Trophoblast cell (in vitro differentiated cells and primary cell): ENCODE results near the gene PPIB.
"Not testable (repeated sequence)": the region's sequence is repeated elsewhere in the genome, so short reads cannot be mapped to it uniquely, and the experiment has no call there.

ENCODE experiments used
- DNase-seq, 2 donors: peaks; one replicate each; pipeline ENCODE4 v3.0.0-alpha.2; 2016
- H2AFZ ChIP-seq: 2 replicates; pipeline ENCODE4 v1.6.1; 2013; ENCODE audit warnings: low read length, moderate library complexity, mild to moderate bottlenecking; ENCODE audit not compliant: insufficient read depth, poor library complexity
- H2AK5ac ChIP-seq: 2 replicates; pipeline ENCODE4 v1.6.1; 2013; ENCODE audit warnings: mild to moderate bottlenecking, low read length
- H2BK120ac ChIP-seq: 2 replicates; pipeline ENCODE4 v1.6.1; 2013; ENCODE audit warnings: low read length, mild to moderate bottlenecking, moderate library complexity; ENCODE audit not compliant: insufficient read depth, poor library complexity
- H2BK12ac ChIP-seq: 2 replicates; pipeline ENCODE4 v1.6.1; 2013; ENCODE audit warnings: mild to moderate bottlenecking, low read length, moderate library complexity
- H2BK5ac ChIP-seq: 2 replicates; pipeline ENCODE4 v1.6.1; 2013; ENCODE audit warnings: low read length, low read depth, moderate library complexity, mild to moderate bottlenecking; ENCODE audit not compliant: poor library complexity
- H3K14ac ChIP-seq: 2 replicates; pipeline ENCODE4 v1.6.1; 2013; ENCODE audit warnings: mild to moderate bottlenecking, low read length
- H3K18ac ChIP-seq: 2 replicates; pipeline ENCODE4 v1.6.1; 2013; ENCODE audit warnings: mild to moderate bottlenecking, low read length
- H3K23ac ChIP-seq: 2 replicates; pipeline ENCODE4 v1.6.1; 2013; ENCODE audit warnings: low read length
- H3K27ac ChIP-seq: 2 replicates; pipeline ENCODE4 v1.5.1; 2013; ENCODE audit warnings: low read depth, mild to moderate bottlenecking, inconsistent platforms, low read length, moderate library complexity
- H3K27me3 ChIP-seq: 2 replicates; pipeline ENCODE4 v1.6.1; 2013; ENCODE audit warnings: inconsistent platforms, mild to moderate bottlenecking, low read length, moderate library complexity; ENCODE audit not compliant: insufficient read depth
- H3K36me3 ChIP-seq, 2 experiments: 1 replicate in 1 of 2; 2 replicates in 1 of 2; pipeline ENCODE4 v1.6.1; 2013; ENCODE audit warnings: low read length in 2 of 2, mild to moderate bottlenecking in 2 of 2, moderate library complexity in 1 of 2; ENCODE audit not compliant: insufficient read depth in 2 of 2, control insufficient read depth in 1 of 2
- H3K4ac ChIP-seq: 2 replicates; pipeline ENCODE4 v1.6.1; 2013; ENCODE audit warnings: low read depth, mild to moderate bottlenecking, low read length, moderate library complexity
- H3K4me1 ChIP-seq, 2 experiments: 1 replicate in 1 of 2; 2 replicates in 1 of 2; pipeline ENCODE4 v1.6.1; 2013; ENCODE audit warnings: low read length in 2 of 2, mild to moderate bottlenecking in 2 of 2, moderate library complexity in 1 of 2; ENCODE audit not compliant: insufficient read depth in 2 of 2, control insufficient read depth in 1 of 2
- H3K4me2 ChIP-seq: 2 replicates; pipeline ENCODE4 v1.6.1; 2013; ENCODE audit warnings: inconsistent platforms, mild to moderate bottlenecking, low read length, moderate library complexity
- H3K4me3 ChIP-seq: 2 replicates; pipeline ENCODE4 v1.5.1; 2013; ENCODE audit warnings: mild to moderate bottlenecking, low read depth, low read length, inconsistent platforms
- H3K79me1 ChIP-seq: one replicate; pipeline ENCODE4 v1.6.1; 2013; ENCODE audit warnings: low read length
- H3K79me2 ChIP-seq: 2 replicates; pipeline ENCODE4 v1.6.1; 2013; ENCODE audit warnings: low read length, mild to moderate bottlenecking; ENCODE audit not compliant: control insufficient read depth, insufficient read depth, poor library complexity
- H3K9ac ChIP-seq: 2 replicates; pipeline ENCODE4 v1.6.1; 2013; ENCODE audit warnings: mild to moderate bottlenecking, low read length
- H3K9me3 ChIP-seq: 2 replicates; pipeline ENCODE4 v1.6.1; 2013; ENCODE audit warnings: low read depth, mild to moderate bottlenecking, control low read depth, inconsistent platforms, low read length; ENCODE audit not compliant: insufficient read depth
- H4K12ac ChIP-seq: 2 replicates; pipeline ENCODE4 v1.6.1; 2013; ENCODE audit warnings: low read depth, mild to moderate bottlenecking, low read length, moderate library complexity
- H4K8ac ChIP-seq: 2 replicates; pipeline ENCODE4 v1.6.1; 2013; ENCODE audit warnings: low read depth, mild to moderate bottlenecking, low read length, moderate library complexity
- H4K91ac ChIP-seq: one replicate; pipeline ENCODE4 v1.6.1; 2013; ENCODE audit warnings: low read depth, mild to moderate bottlenecking, low read length, moderate library complexity
- WGBS: extraction: QIAGEN DNeasy Blood & Tissue Kit; methylation state at CpG from one replicate; pipeline ENCODE4 v1.1.7; 2013; ENCODE audit warnings: missing lambda C conversion rate; ENCODE audit not compliant: insufficient read length, insufficient coverage; ENCODE audit errors: extremely low coverage; 5-methylcytosine and 5-hydroxymethylcytosine counted together

Gene PPIB

DNA sequence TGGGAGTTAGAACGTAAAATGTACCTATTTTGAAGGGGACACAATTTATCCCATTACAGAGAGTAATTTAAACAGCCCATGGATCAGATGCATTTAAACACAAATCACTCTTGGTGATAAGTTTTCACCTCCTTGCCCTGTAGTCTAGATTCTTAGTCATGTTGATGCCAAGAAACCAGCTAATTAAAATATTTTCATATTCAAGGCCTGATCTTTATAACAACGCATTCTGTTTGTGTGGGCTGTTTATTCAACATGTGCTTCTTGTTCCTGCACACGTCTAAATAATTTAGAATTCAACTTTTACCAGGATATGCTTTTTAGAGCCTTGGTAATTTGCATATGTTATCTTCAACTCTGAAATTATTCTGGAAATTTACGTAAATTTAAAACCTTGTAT, 41.2 kb downstream of the PPIB start:
- no peaks in the 10 kb centered on the region for H3K9me3 ChIP-seq
- H2BK12ac ChIP-seq = no peak overlapping the region
- no peak for DNase-seq
- H3K4ac ChIP-seq = no peak overlapping the region
- H4K8ac ChIP-seq = no peak overlapping the region
- no peak overlapping the region for H4K91ac ChIP-seq
- H2BK5ac ChIP-seq = no peak overlapping the region
- no peaks in the 10 kb centered on the region for H3K79me1 ChIP-seq
- WGBS = no CpG with 5 or more reads among the region's 4 CpGs
- no peaks in the 10 kb centered on the region for H3K79me2 ChIP-seq
- H3K4me2 ChIP-seq = no peak overlapping the region
- no peak overlapping the region for H3K9ac ChIP-seq
- no peak overlapping the region for H3K23ac ChIP-seq
- no peak overlapping the region for H3K4me3 ChIP-seq
- no peaks in the 10 kb centered on the region for H3K27me3 ChIP-seq
- H2AK5ac ChIP-seq = no peak overlapping the region
- H3K36me3 ChIP-seq = peaks cover 16 to 28% of the 10 kb centered on the region in 2 experiments
- H4K12ac ChIP-seq = no peak overlapping the region
- H3K4me1 ChIP-seq = no peaks in the 10 kb centered on the region
- no peak overlapping the region for H3K18ac ChIP-seq
- H2BK120ac ChIP-seq = no peak overlapping the region
- H3K14ac ChIP-seq = no peak overlapping the region
- no peak overlapping the region for H3K27ac ChIP-seq
- no peak overlapping the region for H2AFZ ChIP-seq

DNA sequence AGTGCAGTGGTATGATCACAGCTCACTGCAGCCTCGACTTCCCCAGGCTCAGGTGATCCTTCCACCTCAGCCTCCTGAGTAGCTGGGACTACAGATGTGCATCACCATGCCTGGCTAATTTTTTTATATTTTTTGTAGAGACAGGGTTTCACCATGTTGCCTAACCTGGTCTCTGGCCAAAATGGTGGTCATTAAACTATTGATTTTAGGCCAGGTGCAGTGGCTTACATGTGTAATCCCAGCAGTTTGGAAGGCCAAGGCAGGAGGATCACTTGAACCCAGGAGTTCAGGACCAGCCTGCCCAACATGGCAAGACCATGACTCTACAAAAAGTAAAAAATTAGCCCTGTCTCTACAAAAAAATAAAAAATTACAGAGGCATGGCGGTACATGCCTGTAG, 42.5 kb downstream of the PPIB start:
- not testable (repeated sequence) for H3K14ac ChIP-seq, H2AFZ ChIP-seq, H3K27ac ChIP-seq, H2BK12ac ChIP-seq, H3K9me3 ChIP-seq, H4K8ac ChIP-seq, H2BK120ac ChIP-seq, H3K4ac ChIP-seq, H3K23ac ChIP-seq, H3K18ac ChIP-seq, H3K4me2 ChIP-seq, H2BK5ac ChIP-seq, H4K12ac ChIP-seq, H2AK5ac ChIP-seq, H3K79me2 ChIP-seq, H3K4me1 ChIP-seq, DNase-seq, H3K4me3 ChIP-seq, H4K91ac ChIP-seq, H3K27me3 ChIP-seq, H3K79me1 ChIP-seq, H3K9ac ChIP-seq
- H3K36me3 ChIP-seq = peaks cover 18 to 23% of the 10 kb centered on the region in 2 experiments
- WGBS = no CpG with 5 or more reads among the region's 2 CpGs

DNA sequence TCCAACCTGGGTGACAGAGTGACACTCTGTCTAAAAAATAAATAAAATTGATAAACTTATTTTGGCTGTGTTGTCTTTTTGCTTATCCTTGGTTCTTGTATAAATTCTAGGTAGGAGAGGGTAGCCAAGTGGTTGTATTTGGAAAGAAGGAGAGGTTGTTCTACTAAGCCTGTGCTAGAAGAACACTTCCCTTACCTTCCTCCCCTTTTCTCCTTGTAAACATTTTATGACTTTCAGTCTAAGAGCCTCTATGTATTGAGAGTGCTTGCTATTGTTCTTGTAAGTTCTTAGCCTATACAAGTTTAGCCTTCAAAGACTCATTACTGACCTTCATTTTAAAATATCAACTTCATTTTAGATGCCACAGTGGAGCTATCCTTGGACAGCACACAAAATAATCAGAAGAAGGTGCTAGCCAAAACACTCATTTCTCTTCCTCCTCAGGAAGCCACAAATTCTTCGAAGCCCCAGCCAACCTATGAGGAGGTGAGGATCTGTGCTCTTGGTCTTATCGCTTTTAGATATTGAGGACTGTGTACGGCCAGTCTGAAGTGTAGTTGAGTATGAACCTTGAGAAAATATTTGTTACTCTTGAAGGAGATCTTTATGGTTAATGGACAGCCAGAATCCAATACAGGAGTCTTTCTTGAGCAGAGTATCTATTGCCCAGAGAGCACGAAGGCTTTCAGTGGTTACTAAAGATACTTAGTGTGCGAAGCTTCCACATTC, 44.9 kb downstream of the PPIB start:
- Histone ChIP-seq H3K4me2 (no peak overlapping the region), H2BK12ac (no peak overlapping the region), H3K23ac (no peak overlapping the region), H3K36me3 (peaks cover 22% of the 10 kb centered on the region in 2 experiments), H2BK120ac (no peak overlapping the region), H2AFZ (no peak overlapping the region), H3K27me3 (no peaks in the 10 kb centered on the region), H4K8ac (no peak overlapping the region), H3K27ac (no peak overlapping the region), H3K18ac (no peak overlapping the region), H2AK5ac (no peak overlapping the region), H3K9ac (no peak overlapping the region), H3K9me3 (no peaks in the 10 kb centered on the region), H3K4ac (no peak overlapping the region), H3K14ac (no peak overlapping the region), H3K4me3 (no peak overlapping the region), H4K12ac (no peak overlapping the region), H4K91ac (no peak overlapping the region), H3K4me1 (no peaks in the 10 kb centered on the region), H2BK5ac (no peak overlapping the region), H3K79me2 (no peaks in the 10 kb centered on the region), H3K79me1 (no peaks in the 10 kb centered on the region)
- no CpG with 5 or more reads among the region's 5 CpGs for WGBS
- DNase-seq = no peak

DNA sequence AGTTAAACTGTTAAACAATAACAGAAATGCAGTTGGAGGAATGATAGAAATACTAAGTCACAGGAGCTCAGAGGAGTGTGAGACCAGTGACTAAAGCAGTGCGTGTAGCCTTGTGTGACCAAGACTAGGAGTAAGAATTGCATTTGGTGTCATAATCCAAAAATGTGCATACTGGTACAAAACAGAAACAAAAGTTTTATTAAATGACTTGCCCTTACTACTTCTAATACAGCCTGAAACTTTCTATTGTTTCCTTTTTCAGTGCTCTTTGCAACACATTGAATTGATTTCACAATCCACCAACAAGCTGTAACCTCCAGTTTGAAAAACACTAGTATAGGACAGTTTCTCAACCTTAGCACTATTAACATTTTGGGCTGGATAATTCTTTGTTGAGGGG, 49.9 kb downstream of the PPIB start:
- Histone ChIP-seq H3K4ac (no peak overlapping the region), H3K23ac (no peak overlapping the region), H3K4me1 (peaks cover 5% of the 10 kb centered on the region in 2 experiments), H4K91ac (no peak overlapping the region), H3K14ac (no peak overlapping the region), H2BK5ac (no peak overlapping the region), H3K79me1 (no peaks in the 10 kb centered on the region), H3K27me3 (no peaks in the 10 kb centered on the region), H3K4me2 (no peak overlapping the region), H3K36me3 (peaks cover 8 to 11% of the 10 kb centered on the region in 2 experiments), H3K27ac (no peak overlapping the region), H3K9ac (no peak overlapping the region), H2AK5ac (no peak overlapping the region), H2BK12ac (no peak overlapping the region), H3K79me2 (no peaks in the 10 kb centered on the region), H3K18ac (no peak overlapping the region), H4K12ac (no peak overlapping the region), H3K4me3 (no peak overlapping the region), H2BK120ac (no peak overlapping the region), H3K9me3 (no peaks in the 10 kb centered on the region), H2AFZ (no peak overlapping the region), H4K8ac (no peak overlapping the region)
- no peak for DNase-seq
- WGBS = no CpG with 5 or more reads among the region's 1 CpG
